Astrocyte of the hippocampus (primary cell): ENCODE results near the gene PCNA.

Source experiments
- DNase-seq: peaks from one replicate; pipeline ENCODE4 v3.0.0; 2011; ENCODE audit warnings: low read depth, low spot score

Gene PCNA

GRCh38 chr20:5143851-5144250, 24.1 kb upstream of the PCNA start:
- DNase-seq = no peak

GRCh38 chr20:5141615-5142014, 21.9 kb upstream of the PCNA start:
- no peak for DNase-seq

GRCh38 chr20:5140195-5140594, 20.4 kb upstream of the PCNA start:
- DNase-seq = no peak

- peak; percentile 51 for DNase-seq
These were observed 16.3 kb upstream of the PCNA start for GRCh38 chr20:5136096-5136495.

- DNase-seq = peak; percentile 32
These were observed 15.7 kb upstream of the PCNA start for GRCh38 chr20:5135363-5136012.

GRCh38 chr20:5133998-5134397, 14.2 kb upstream of the PCNA start:
- DNase-seq = no peak

- DNase-seq = no peak
These were observed 11.7 kb upstream of the PCNA start for GRCh38 chr20:5131502-5131901.

GRCh38 chr20:5128886-5129285, 9.1 kb upstream of the PCNA start:
- no peak for DNase-seq

GRCh38 chr20:5127859-5128424, 8.2 kb upstream of the PCNA start:
- DNase-seq = no peak

GRCh38 chr20:5127204-5127858, 7.6 kb upstream of the PCNA start:
- DNase-seq = peak; percentile 63

GRCh38 chr20:5126512-5127203, 6.9 kb upstream of the PCNA start, which contains the start of gene CDS2:
Gene CDS2 (plus strand): TSS chr20:5127008. CDS start chr20:5127093, 85 bp downstream.
- DNase-seq = peak; percentile 100

GRCh38 chr20:5122873-5123260, 3.1 kb upstream of the PCNA start:
- no peak for DNase-seq

GRCh38 chr20:5120185-5120476, 373 bp upstream of the PCNA start:
- no peak for DNase-seq

- no peak for DNase-seq
These were observed 669 bp downstream of the PCNA start for GRCh38 chr20:5119143-5119434.

- DNase-seq = peak; percentile 4
These were observed 1.3 kb downstream of the PCNA start for GRCh38 chr20:5118220-5119142.

- no peak for DNase-seq
These were observed 2.9 kb downstream of the PCNA start for GRCh38 chr20:5116875-5117274.

GRCh38 chr20:5114403-5114802, 5.4 kb downstream of the PCNA start:
- DNase-seq = no peak

- DNase-seq = no peak
These were observed 6.2 kb downstream of the PCNA start for GRCh38 chr20:5113615-5113986.

- DNase-seq = no peak
These were observed 10.5 kb downstream of the PCNA start for GRCh38 chr20:5109276-5109675.

GRCh38 chr20:5104479-5104878, 15.3 kb downstream of the PCNA start:
- DNase-seq = no peak

GRCh38 chr20:5100684-5101347, 18.9 kb downstream of the PCNA start:
- peak; percentile 80 for DNase-seq
